HG03066 (cell line): ENCODE measurements around the gene MAN1A1.
A peak's percentile ranks its signal among the peaks of the same experiment; 100 is the strongest.

ENCODE experiments used
- ATAC-seq: cut with Tn5 transposase; IDR thresholded peaks from one replicate; pipeline ENCODE4 v1.9.1; 2021; ENCODE audit warnings: low read depth; ENCODE audit not compliant: unreplicated experiment

Gene MAN1A1

GRCh38 chr6:119241111-119241465, 108.5 kb downstream of the MAN1A1 start:
- ATAC-seq = peak; percentile 83

GRCh38 chr6:119240257-119241110, 109.1 kb downstream of the MAN1A1 start:
- peak; percentile 38 for ATAC-seq

- no peak for ATAC-seq
Measured at GRCh38 chr6:119237177-119237715, 112.3 kb downstream of the MAN1A1 start.

- no peak for ATAC-seq
Measured at GRCh38 chr6:119234941-119235340, 114.6 kb downstream of the MAN1A1 start.

GRCh38 chr6:119234457-119234856, 115.1 kb downstream of the MAN1A1 start:
- ATAC-seq = no peak

- ATAC-seq = no peak
Measured at GRCh38 chr6:119233312-119233984, 116.1 kb downstream of the MAN1A1 start.

- no peak for ATAC-seq
Measured at GRCh38 chr6:119231394-119231793, 118.2 kb downstream of the MAN1A1 start.

GRCh38 chr6:119230160-119230559, 119.4 kb downstream of the MAN1A1 start:
- no peak for ATAC-seq

- ATAC-seq = no peak
Measured at GRCh38 chr6:119227377-119227776, 122.2 kb downstream of the MAN1A1 start.

GRCh38 chr6:119226089-119226488, 123.5 kb downstream of the MAN1A1 start:
- ATAC-seq = no peak

- ATAC-seq = no peak
Measured at GRCh38 chr6:119224095-119224701, 125.4 kb downstream of the MAN1A1 start.

- no peak for ATAC-seq
Measured at GRCh38 chr6:119220452-119220851, 129.1 kb downstream of the MAN1A1 start.

GRCh38 chr6:119218548-119218947, 131.0 kb downstream of the MAN1A1 start:
- ATAC-seq = no peak

GRCh38 chr6:119215885-119216590, 133.5 kb downstream of the MAN1A1 start:
- ATAC-seq = no peak

- no peak for ATAC-seq
Measured at GRCh38 chr6:119215309-119215708, 134.3 kb downstream of the MAN1A1 start.

GRCh38 chr6:119210596-119210995, 139.0 kb downstream of the MAN1A1 start:
- no peak for ATAC-seq

GRCh38 chr6:119209452-119210205, 139.9 kb downstream of the MAN1A1 start:
- ATAC-seq = peak; percentile 38

- no peak for ATAC-seq
Measured at GRCh38 chr6:119207971-119208725, 141.4 kb downstream of the MAN1A1 start.

- ATAC-seq = no peak
Measured at GRCh38 chr6:119207327-119207726, 142.2 kb downstream of the MAN1A1 start.
